D721Med (cell line): Measurements from ENCODE around the gene PLCXD3.
"Not testable (repeated sequence)": the region's sequence is repeated elsewhere in the genome, so short reads cannot be mapped to it uniquely, and the experiment has no call there.

Experiments used
- DNase-seq: peaks from one replicate; pipeline ENCODE4 v3.0.0; 2011; ENCODE audit warnings: low spot score; ENCODE audit not compliant: insufficient read length
- FAIRE-seq: peaks from 2 replicates; lab custom pipeline; 2011; peaks lifted over from hg19 to GRCh38; lab: Jason Lieb, UNC
- CTCF ChIP-seq: IDR thresholded peaks from 2 replicates; pipeline ENCODE4 v1.5.1; 2012; ENCODE audit warnings: mild to moderate bottlenecking, control low read depth; ENCODE audit not compliant: insufficient read depth; ENCODE audit errors: missing control alignments

Gene PLCXD3

GRCh38 chr5:41511241-41511640 is 840 bp upstream of the PLCXD3 start:
- DNase-seq (no peak), FAIRE-seq (no peak)
- TF ChIP-seq CTCF, result no peak

- DNase-seq (no peak), FAIRE-seq (no peak)
- no peak for TF ChIP-seq CTCF
Observed at GRCh38 chr5:41509399-41510175, 814 bp downstream of the PLCXD3 start.

GRCh38 chr5:41508696-41509398 is 1.6 kb downstream of the PLCXD3 start:
- DNase-seq (no peak), FAIRE-seq (no peak)
- no peak for TF ChIP-seq CTCF

GRCh38 chr5:41508186-41508585 is 2.2 kb downstream of the PLCXD3 start:
- FAIRE-seq (no peak), DNase-seq (no peak)
- TF ChIP-seq CTCF, result no peak

GRCh38 chr5:41507501-41507900 is 2.9 kb downstream of the PLCXD3 start:
- FAIRE-seq (no peak), DNase-seq (no peak)

GRCh38 chr5:41503860-41504259 is 6.5 kb downstream of the PLCXD3 start:
- peak; percentile 46 for FAIRE-seq
- no peak for TF ChIP-seq CTCF
- DNase-seq, result no peak

More at GRCh38 chr5:41507501-41507900, 2.9 kb downstream of the PLCXD3 start:
- no peak for TF ChIP-seq CTCF

GRCh38 chr5:41503310-41503709 is 7.1 kb downstream of the PLCXD3 start:
- TF ChIP-seq CTCF, result no peak
- DNase-seq (no peak), FAIRE-seq (no peak)

GRCh38 chr5:41493490-41494126 is 16.8 kb downstream of the PLCXD3 start:
- FAIRE-seq, DNase-seq: not testable (repeated sequence)
